Endothelial cell of umbilical vein (primary cell): ENCODE measurements around the gene SLC34A1. TPM values are rescaled to one million over a fixed set of nuclear protein-coding genes. Genes with fewer than 3 reads are reported as not detected.

Experiments used
- BruUV-seq: library from RNA; stranded (reverse); fragments of 400-500 nt; replicated peaks from 2 replicates; lab custom pipeline; 2021; lab: Mats Ljungman, UMichigan
- CTCF ChIA-PET: fragments of 300-600, 350-600 bp; sonication (Branson Sonifier 250); formaldehyde crosslinking; loops from one replicate; lab custom pipeline; 2021; ENCODE audit warnings: antibody characterized with exemption, inconsistent platforms; lab: Charles Lee
- POLR2A ChIA-PET: fragments of 300-600, 350-600 bp; sonication (Branson Sonifier 250); formaldehyde crosslinking; loops from one replicate; lab custom pipeline; 2021; ENCODE audit warnings: antibody characterized with exemption, inconsistent platforms; lab: Charles Lee
- DNase-seq: peaks from one replicate; pipeline ENCODE4 v3.0.0-alpha.2; 2011; ENCODE audit warnings: low read depth, low spot score
- FAIRE-seq: peaks from 2 replicates; lab custom pipeline; 2011; peaks lifted over from hg19 to GRCh38; lab: Jason Lieb, UNC
- H2AFZ ChIP-seq: 2 replicates; pipeline ENCODE4 v1.6.0; 2012; ENCODE audit warnings: low read depth, low read length, control low read depth, inconsistent platforms
- H3K27ac ChIP-seq: 2 replicates; pipeline ENCODE4 v1.5.1; 2011; ENCODE audit warnings: low read depth, mild to moderate bottlenecking, control low read depth, low read length, moderate library complexity; ENCODE audit not compliant: insufficient read depth
- H3K27me3 ChIP-seq, 2 experiments: 2 replicates each; pipeline versions ENCODE4 v1.6.0 to v1.6.1; 2011; ENCODE audit warnings: low read length in 2 of 2, mixed read lengths in 1 of 2; ENCODE audit not compliant: control insufficient read depth in 2 of 2, insufficient read depth in 2 of 2
- H3K36me3 ChIP-seq, 2 experiments: 2 replicates in 1 of 2; 3 replicates in 1 of 2; pipeline ENCODE4 v1.5.1; 2011; ENCODE audit warnings: low read length in 2 of 2, mild to moderate bottlenecking in 1 of 2, moderate library complexity in 1 of 2; ENCODE audit not compliant: control insufficient read depth in 2 of 2, insufficient read depth in 2 of 2; ENCODE audit errors: extremely low read depth in 1 of 2
- H3K4me1 ChIP-seq: 3 replicates; pipeline ENCODE4 v1.5.1; 2011; ENCODE audit warnings: mild to moderate bottlenecking, low read length; ENCODE audit not compliant: control insufficient read depth, insufficient read depth; ENCODE audit errors: extremely low read depth
- H3K4me2 ChIP-seq: 2 replicates; pipeline ENCODE4 v1.6.1; 2011; ENCODE audit warnings: low read length, control low read depth, mixed read lengths; ENCODE audit not compliant: insufficient read depth
- H3K4me3 ChIP-seq, 3 experiments: fragments of 200-600 bp in 1 of 3; sonication (generic), shearing (Covaris generic) in 1 of 3; replicated peaks in 1 of 3; 2 replicates each; pipeline ENCODE4 v1.5.1; 2011 to 2016; ENCODE audit warnings: control low read depth in 3 of 3, low read length in 3 of 3, mild to moderate bottlenecking in 2 of 3, inconsistent platforms in 1 of 3, low read depth in 1 of 3, moderate library complexity in 1 of 3; ENCODE audit not compliant: insufficient read depth in 1 of 3
- H3K79me2 ChIP-seq: 2 replicates; pipeline ENCODE4 v1.6.0; 2012; ENCODE audit warnings: low read length, inconsistent platforms; ENCODE audit not compliant: control insufficient read depth, insufficient read depth
- H3K9ac ChIP-seq: replicated peaks from 2 replicates; pipeline ENCODE3; 2011; ENCODE audit warnings: low read length, control low read depth; ENCODE audit not compliant: insufficient read depth; ENCODE audit errors: extremely low read depth
- H3K9me1 ChIP-seq: replicated peaks from 3 replicates; pipeline ENCODE4 v1.6.0; 2011; ENCODE audit warnings: mild to moderate bottlenecking, low read length; ENCODE audit not compliant: control insufficient read depth, insufficient read depth; ENCODE audit errors: extremely low read depth
- H3K9me3 ChIP-seq: replicated peaks from 2 replicates; pipeline ENCODE4 v1.5.1; 2012; ENCODE audit warnings: low read length, inconsistent platforms; ENCODE audit not compliant: control insufficient read depth, insufficient read depth
- H4K20me1 ChIP-seq: replicated peaks from 2 replicates; pipeline ENCODE3; 2011; ENCODE audit warnings: mild to moderate bottlenecking, low read length; ENCODE audit not compliant: control insufficient read depth, insufficient read depth; ENCODE audit errors: extremely low read depth
- EZH2 ChIP-seq: IDR thresholded peaks from 2 replicates; pipeline ENCODE4 v1.6.1; 2012; ENCODE audit warnings: borderline replicate concordance, low read depth, mild to moderate bottlenecking, moderate library complexity, low read length, inconsistent platforms; ENCODE audit not compliant: severe bottlenecking
- FOS ChIP-seq: IDR thresholded peaks from 2 replicates; pipeline ENCODE4 v1.6.1; 2011; ENCODE audit warnings: mild to moderate bottlenecking, low read length, moderate library complexity, borderline replicate concordance; ENCODE audit not compliant: insufficient read depth
- GATA2 ChIP-seq: IDR thresholded peaks from 2 replicates; pipeline ENCODE4 v1.7.0; 2011; ENCODE audit warnings: low read depth, mild to moderate bottlenecking, moderate library complexity, mixed read lengths, low read length; ENCODE audit not compliant: insufficient read length, insufficient read depth
- JUN ChIP-seq: IDR thresholded peaks from 2 replicates; pipeline ENCODE4 v1.6.1; 2011; ENCODE audit warnings: borderline replicate concordance, low read depth; ENCODE audit not compliant: insufficient read length, insufficient read depth
- MAX ChIP-seq: IDR thresholded peaks from 2 replicates; pipeline ENCODE4 v1.6.1; 2011; ENCODE audit not compliant: insufficient read depth, insufficient read length
- MYC ChIP-seq: IDR thresholded peaks from one replicate; pipeline ENCODE4 v1.6.1; 2011; ENCODE audit warnings: mild to moderate bottlenecking, low read depth, low read length
- POLR2A ChIP-seq: IDR thresholded peaks from 2 replicates; pipeline ENCODE4 v1.6.1; 2012; ENCODE audit warnings: low read depth, mild to moderate bottlenecking, control low read depth, low read length
- POLR2AphosphoS5 ChIP-seq: IDR thresholded peaks from 2 replicates; pipeline ENCODE4 v1.6.1; 2012; ENCODE audit warnings: low read depth, mild to moderate bottlenecking, control low read depth, low read length, moderate library complexity; ENCODE audit not compliant: insufficient read depth
- dilution Hi-C: fragments of 300-500 bp; cut with MboI; formaldehyde crosslinking; loops from one replicate; pipeline ENCODE4 v1.15.0; 2019; ENCODE audit warnings: low sequenced_read_pairs; ENCODE audit not compliant: extremely low pct_ligation_motif_present
- intact Hi-C: fragments of 100-400 bp; cut with micrococcal nuclease; formaldehyde crosslinking; loops from one replicate; pipeline ENCODE4 v1.10.0; 2022
- polyA plus RNA-seq, 4 experiments: library from polyadenylated mRNA; depleted of rRNA in 3 of 4; stranded (reverse) in 3 of 4; unstranded in 1 of 4; fragments of >200 nt; gene quantifications; 2 replicates each; pipeline versions ENCODE4 v1.2.1 to v1.2.3, GENCODE V29; 2011 to 2012; ENCODE audit warnings: missing spikeins in 1 of 4
- total RNA-seq: library from RNA; stranded (reverse); gene quantifications from 2 replicates; pipeline ENCODE4 v1.2.3, GENCODE V29; 2021
- TF ChIP-seq, protein P1 (sequence below), 2 donors: IDR thresholded peaks; 1 replicate in 1 of 2; 2 replicates in 1 of 2; pipeline ENCODE4 v1.5.1; 2011; ENCODE audit warnings: low read length in 2 of 2, mild to moderate bottlenecking in 2 of 2, moderate library complexity in 2 of 2, control low read depth in 1 of 2, inconsistent platforms in 1 of 2, low read depth in 1 of 2; ENCODE audit not compliant: insufficient read depth in 1 of 2; ENCODE audit errors: extremely low read depth in 1 of 2

The SLC34A1 gene
- total and polyA plus RNA-seq, 2 donors (not counting 3 experiments of a cell fraction or from before 2014, with no cell fraction given) = not detected

DNA sequence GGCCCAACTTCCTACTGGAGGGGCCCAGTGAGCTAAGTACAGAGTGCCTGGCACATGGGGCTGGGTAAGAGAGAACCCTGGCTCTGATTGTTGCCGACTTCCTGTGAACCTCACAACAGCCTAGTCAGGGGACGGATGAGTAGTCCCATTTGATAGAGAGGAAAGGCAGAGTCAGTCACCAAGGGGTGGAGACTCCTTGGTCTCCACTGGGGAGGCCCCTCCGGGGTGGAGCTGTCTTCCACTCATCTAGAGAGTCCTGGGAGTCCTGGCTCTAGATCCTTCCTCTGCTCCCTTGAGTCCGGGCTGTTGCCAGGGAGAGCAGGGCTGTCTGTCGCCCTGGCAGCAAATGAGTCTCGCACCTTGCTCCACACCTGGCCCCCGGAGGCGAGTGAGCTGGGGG lies 50.2 kb downstream of the SLC34A1 start:
- Histone ChIP-seq H3K36me3 (peaks cover 11 to 31% of the 10 kb centered on the region in 2 experiments), H4K20me1 (no peaks in the 10 kb centered on the region), H3K4me3 (no peak overlapping the region), H3K79me2 (peaks cover 3% of the 10 kb centered on the region), H2AFZ (no peak overlapping the region), H3K4me1 (no peaks in the 10 kb centered on the region), H3K9me1 (no peaks in the 10 kb centered on the region), H3K27me3 (no peaks in the 10 kb centered on the region), H3K9me3 (no peaks in the 10 kb centered on the region), H3K27ac (no peak overlapping the region), H3K9ac (no peak overlapping the region), H3K4me2 (no peak overlapping the region)
- dilution Hi-C loops (no loop called here), intact Hi-C loops (no loop called here)
- ChIA-PET POLR2A (interaction anchor here (0.6 kb wide), 1 partner anchor 8 kb away, joined by 3 read pairs; the partner anchor contains the start of gene GRK6), CTCF (interaction anchor here (1.0 to 2.0 kb wide), 3 partner anchors 21 to 44 kb away, joined by 4 to 5 read pairs (median 5); no protein-coding TSS in a partner anchor)
- DNase-seq (no peak), FAIRE-seq (no peak)
- BruUV-seq = no TSS peak
- TF ChIP-seq POLR2AphosphoS5 (no peak), EZH2 (no peak), GATA2 (no peak), POLR2A (no peak), FOS (no peak), JUN (no peak), MYC (no peak), MAX (no peak)
- TF ChIP-seq, protein P1, sequence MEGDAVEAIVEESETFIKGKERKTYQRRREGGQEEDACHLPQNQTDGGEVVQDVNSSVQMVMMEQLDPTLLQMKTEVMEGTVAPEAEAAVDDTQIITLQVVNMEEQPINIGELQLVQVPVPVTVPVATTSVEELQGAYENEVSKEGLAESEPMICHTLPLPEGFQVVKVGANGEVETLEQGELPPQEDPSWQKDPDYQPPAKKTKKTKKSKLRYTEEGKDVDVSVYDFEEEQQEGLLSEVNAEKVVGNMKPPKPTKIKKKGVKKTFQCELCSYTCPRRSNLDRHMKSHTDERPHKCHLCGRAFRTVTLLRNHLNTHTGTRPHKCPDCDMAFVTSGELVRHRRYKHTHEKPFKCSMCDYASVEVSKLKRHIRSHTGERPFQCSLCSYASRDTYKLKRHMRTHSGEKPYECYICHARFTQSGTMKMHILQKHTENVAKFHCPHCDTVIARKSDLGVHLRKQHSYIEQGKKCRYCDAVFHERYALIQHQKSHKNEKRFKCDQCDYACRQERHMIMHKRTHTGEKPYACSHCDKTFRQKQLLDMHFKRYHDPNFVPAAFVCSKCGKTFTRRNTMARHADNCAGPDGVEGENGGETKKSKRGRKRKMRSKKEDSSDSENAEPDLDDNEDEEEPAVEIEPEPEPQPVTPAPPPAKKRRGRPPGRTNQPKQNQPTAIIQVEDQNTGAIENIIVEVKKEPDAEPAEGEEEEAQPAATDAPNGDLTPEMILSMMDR (IDR thresholded peaks at IDR 0.05; ENCODE audit: extremely low read depth in 1 of 2, insufficient read depth in 1 of 2, low read depth in 1 of 2, low read length in 2 of 2) = no peak
